VCaP (cell line): ENCODE measurements around the gene ANKS3.

ENCODE experiments used
- H3K27ac ChIP-seq: fragments of 450-650 bp; 2 replicates; pipeline ENCODE4 v1.5.1; 2017
- TF ChIP-seq, protein P1 (sequence below): fragments of 450-650 bp; conservative IDR thresholded peaks from 2 replicates; pipeline ENCODE4 v1.5.1; 2017; ENCODE audit warnings: mild to moderate bottlenecking, moderate library complexity

Gene ANKS3

DNA sequence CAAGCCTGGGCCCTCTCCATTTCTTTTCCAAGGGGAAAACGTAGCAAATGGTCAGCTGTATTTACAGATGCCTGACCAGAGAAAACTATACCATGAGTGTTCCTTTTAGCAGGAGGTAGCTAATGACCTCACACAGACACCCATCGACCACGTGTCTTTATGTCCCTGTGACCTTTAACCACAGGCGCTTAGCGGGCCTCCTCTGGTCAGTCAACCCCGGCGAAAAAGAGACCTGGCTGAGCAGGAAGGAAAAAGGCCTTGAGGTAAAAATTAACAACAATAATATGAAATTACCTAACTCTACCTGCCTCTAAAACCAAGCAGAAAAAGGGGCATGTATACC is 31.6 kb downstream of the ANKS3 start:
- H3K27ac ChIP-seq = no peak overlapping the region
- TF ChIP-seq, protein P1, sequence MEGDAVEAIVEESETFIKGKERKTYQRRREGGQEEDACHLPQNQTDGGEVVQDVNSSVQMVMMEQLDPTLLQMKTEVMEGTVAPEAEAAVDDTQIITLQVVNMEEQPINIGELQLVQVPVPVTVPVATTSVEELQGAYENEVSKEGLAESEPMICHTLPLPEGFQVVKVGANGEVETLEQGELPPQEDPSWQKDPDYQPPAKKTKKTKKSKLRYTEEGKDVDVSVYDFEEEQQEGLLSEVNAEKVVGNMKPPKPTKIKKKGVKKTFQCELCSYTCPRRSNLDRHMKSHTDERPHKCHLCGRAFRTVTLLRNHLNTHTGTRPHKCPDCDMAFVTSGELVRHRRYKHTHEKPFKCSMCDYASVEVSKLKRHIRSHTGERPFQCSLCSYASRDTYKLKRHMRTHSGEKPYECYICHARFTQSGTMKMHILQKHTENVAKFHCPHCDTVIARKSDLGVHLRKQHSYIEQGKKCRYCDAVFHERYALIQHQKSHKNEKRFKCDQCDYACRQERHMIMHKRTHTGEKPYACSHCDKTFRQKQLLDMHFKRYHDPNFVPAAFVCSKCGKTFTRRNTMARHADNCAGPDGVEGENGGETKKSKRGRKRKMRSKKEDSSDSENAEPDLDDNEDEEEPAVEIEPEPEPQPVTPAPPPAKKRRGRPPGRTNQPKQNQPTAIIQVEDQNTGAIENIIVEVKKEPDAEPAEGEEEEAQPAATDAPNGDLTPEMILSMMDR = no peak

DNA sequence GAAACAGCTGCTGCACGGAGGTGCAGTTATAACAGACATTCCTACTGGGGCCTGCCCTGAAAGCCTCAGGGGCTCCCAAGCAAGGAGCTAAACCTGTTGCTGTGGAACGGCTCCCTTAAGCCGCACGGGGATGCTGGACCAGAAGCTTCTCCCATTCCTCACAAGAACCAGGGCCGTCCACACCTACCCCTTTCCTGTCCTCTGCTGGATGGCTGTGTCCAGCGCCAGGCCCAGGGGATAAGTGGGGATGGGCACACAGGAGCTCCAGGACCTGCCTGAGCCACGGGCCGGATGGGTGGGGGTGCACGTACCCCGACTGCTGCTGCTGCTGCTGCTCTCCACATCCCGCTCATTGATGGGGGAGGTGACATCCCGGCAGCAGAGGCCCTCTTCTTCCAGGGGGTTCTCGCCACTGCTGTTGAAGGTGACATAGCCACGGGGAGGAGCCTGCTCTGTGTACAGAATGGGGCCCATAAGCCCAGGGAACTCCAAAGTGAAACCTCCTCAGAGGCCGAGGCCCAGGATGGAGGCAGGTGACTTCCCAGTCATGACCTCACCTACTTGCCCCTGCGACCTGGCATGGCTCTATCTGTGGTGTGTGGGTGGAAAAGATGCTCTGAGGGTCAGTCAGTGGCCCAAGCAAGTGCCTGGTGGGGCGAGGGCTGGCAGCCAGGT is 32.1 kb downstream of the ANKS3 start:
- TF ChIP-seq, protein P1 = no peak

DNA sequence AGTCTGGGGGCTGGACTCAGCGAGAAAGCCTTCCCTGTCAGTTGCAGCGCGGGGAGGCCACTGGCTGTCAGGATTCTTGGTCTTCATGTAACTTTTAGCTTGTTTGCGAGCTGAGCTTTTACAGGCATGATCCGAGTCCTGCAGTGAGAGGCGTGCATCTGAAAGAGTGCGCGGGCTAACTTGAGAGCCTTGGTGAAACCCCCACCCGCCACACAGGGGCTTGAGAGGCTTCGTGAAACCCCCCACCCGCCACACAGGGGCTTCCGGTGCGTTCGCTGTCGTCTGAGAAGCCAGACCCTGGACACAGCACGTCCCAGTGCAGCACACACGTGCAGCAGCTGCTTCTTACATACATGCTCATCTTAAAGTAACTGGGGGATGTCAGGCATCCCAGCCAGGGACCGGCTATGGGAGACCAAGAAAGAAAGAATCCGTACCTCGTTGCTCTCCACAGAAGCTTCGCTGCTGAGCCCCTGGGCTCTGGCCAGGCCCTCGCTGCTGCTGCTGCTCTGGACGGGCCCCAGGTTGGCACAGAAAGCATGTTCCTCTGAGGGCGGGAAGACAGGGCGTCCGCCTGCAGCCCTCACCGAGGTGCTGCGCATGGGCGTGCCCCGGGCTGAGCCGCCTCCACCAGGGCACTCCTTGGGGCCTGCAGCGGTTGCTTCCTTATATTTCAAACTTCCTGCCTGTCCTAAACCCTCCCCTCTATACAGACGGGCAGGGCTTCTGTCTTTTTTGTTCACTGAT is 32.9 kb downstream of the ANKS3 start:
- TF ChIP-seq, protein P1 = no peak
- no peak overlapping the region for H3K27ac ChIP-seq

More for the DNA sequence above, 32.1 kb downstream of the ANKS3 start:
- H3K27ac ChIP-seq = no peak overlapping the region

DNA sequence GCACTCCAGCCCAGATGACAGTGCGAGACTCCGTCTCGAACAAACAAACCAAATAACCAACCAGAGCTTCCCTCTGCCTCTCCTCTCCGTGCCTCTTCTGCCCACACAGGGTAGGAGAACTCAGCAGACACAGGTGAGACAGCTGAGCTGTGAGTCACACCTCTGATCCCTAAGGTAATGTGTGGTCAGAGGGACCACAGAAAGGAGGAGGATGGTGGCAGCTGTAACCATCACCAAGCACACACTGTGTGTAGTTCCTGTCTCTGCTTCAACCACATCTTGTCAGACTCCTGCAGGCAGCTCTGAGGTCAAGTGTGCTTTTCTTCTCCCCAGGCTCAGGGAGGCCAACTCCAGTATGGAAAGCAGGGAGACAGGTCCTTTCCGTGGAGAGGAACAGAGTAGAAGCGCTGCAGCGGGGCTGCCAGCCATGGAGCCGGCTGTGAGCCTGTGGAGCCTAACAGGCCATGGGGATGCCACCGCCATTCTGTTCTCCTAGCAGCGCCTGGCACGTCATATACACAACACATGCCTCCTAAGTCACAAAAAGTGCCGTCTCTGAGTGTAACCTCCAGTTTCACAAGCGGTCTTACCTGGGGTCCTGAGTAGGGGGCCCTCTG is 33.6 kb downstream of the ANKS3 start:
- TF ChIP-seq, protein P1 = no peak
- H3K27ac ChIP-seq = no peak overlapping the region

DNA sequence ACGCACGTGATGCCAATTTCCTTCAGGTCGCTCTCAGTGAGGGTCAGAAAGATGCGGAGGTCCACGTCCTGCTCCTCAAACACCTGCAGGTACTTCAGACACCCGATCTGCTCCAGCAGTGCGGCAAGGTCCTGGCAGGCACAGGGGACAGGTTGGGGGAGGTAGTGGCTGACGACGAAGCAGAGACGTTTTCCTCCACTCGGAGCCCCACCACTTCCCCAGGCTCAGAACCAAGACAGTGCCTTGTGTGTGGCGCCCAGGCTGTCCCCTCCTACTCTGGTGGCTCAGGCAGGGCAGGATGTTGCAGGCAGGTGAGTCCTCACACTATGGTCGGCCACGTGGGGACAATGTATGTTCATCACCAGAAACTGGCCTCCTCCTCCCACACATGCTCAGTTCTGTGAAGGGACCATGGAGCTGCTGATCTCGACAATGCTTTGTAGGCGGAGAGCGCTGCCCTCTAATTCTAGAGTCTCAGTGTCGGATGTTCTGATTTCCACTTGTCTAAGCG is 35.0 kb downstream of the ANKS3 start:
- no peak overlapping the region for H3K27ac ChIP-seq

DNA sequence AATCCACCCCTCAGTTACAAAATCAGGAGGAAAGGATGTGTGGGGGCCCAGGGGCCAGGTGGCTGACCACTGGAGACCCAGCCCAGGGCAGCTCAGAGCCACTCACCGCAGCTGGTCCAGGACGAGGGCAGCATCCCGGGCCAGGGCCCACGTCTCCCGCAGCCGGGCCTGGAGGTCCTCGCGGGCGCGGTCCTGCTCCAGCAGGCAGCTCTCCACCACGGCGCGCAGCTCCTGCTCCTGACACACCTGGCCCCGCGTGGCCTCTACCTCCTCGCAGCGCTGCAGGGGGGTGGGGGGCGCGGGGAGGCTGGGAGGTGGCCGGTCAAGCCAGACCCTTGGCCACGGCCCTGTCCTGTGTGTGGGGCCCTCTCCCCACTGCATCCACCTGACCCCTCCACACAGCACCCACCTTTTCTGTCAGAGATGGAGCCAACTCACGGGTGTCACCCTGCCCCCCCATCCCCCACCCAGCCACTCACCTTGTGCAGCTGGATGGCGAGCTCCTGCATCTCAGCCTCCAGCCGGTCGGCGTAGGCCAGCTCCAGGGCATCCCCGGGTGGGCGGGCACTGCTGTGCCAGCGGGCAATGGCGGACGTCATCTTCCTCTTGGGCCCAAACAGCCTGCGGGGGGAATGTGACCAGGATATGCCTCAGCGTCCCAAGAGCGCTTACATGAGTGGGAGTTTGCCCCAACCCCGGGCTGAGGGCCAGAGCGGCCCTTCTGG is 35.6 kb downstream of the ANKS3 start:
- TF ChIP-seq, protein P1 = no peak

More for the DNA sequence above, 35.0 kb downstream of the ANKS3 start:
- TF ChIP-seq, protein P1 = no peak

More for the DNA sequence above, 35.6 kb downstream of the ANKS3 start:
- H3K27ac ChIP-seq = no peak overlapping the region
